GM18868 (cell line): ENCODE results near the gene ABCC4.
"Not testable (repeated sequence)": the region's sequence is repeated elsewhere in the genome, so short reads cannot be mapped to it uniquely, and the experiment has no call there.

Experiments
- ATAC-seq: cut with Tn5 transposase; IDR thresholded peaks from one replicate; pipeline ENCODE4 v1.9.1; 2021; ENCODE audit warnings: mild to moderate bottlenecking, moderate library complexity; ENCODE audit not compliant: unreplicated experiment

ABCC4 gene

GRCh38 chr13:95298169-95298965 is 2.9 kb downstream of the ABCC4 start:
- no peak for ATAC-seq

- ATAC-seq = no peak
Measured at GRCh38 chr13:95296326-95296925, 4.8 kb downstream of the ABCC4 start.

GRCh38 chr13:95295026-95295425 is 6.2 kb downstream of the ABCC4 start:
- no peak for ATAC-seq

GRCh38 chr13:95292622-95293021 is 8.6 kb downstream of the ABCC4 start:
- no peak for ATAC-seq

- not testable (repeated sequence) for ATAC-seq
Measured at GRCh38 chr13:95289901-95290300, 11.3 kb downstream of the ABCC4 start.

GRCh38 chr13:95289020-95289444 is 12.2 kb downstream of the ABCC4 start:
- no peak for ATAC-seq

- no peak for ATAC-seq
Measured at GRCh38 chr13:95284436-95284835, 16.8 kb downstream of the ABCC4 start.

GRCh38 chr13:95279016-95279415 is 22.2 kb downstream of the ABCC4 start:
- ATAC-seq = no peak

- no peak for ATAC-seq
Measured at GRCh38 chr13:95276037-95276505, 25.2 kb downstream of the ABCC4 start.

GRCh38 chr13:95275322-95276036 is 25.8 kb downstream of the ABCC4 start:
- ATAC-seq = no peak

GRCh38 chr13:95273592-95274132 is 27.6 kb downstream of the ABCC4 start:
- ATAC-seq = not testable (repeated sequence)

GRCh38 chr13:95272076-95272475 is 29.2 kb downstream of the ABCC4 start:
- ATAC-seq = not testable (repeated sequence)

- ATAC-seq = no peak
Measured at GRCh38 chr13:95269756-95270155, 31.5 kb downstream of the ABCC4 start.

GRCh38 chr13:95268343-95269065 is 32.7 kb downstream of the ABCC4 start:
- ATAC-seq = not testable (repeated sequence)

GRCh38 chr13:95267662-95268342 is 33.4 kb downstream of the ABCC4 start:
- no peak for ATAC-seq

- no peak for ATAC-seq
Measured at GRCh38 chr13:95264225-95264624, 37.0 kb downstream of the ABCC4 start.

GRCh38 chr13:95262837-95263384 is 38.3 kb downstream of the ABCC4 start:
- ATAC-seq = no peak

- ATAC-seq = no peak
Measured at GRCh38 chr13:95261956-95262355, 39.3 kb downstream of the ABCC4 start.

GRCh38 chr13:95260031-95260525 is 41.2 kb downstream of the ABCC4 start:
- peak; percentile 70 for ATAC-seq
